Ascending aorta (tissue), 2 donors: Measurements from ENCODE around the gene GJA10. TPM values are rescaled to one million over a fixed set of nuclear protein-coding genes. Genes with fewer than 3 reads are reported as not detected.

ENCODE experiments used
- DNase-seq, 2 donors: peaks; one replicate each; pipeline ENCODE4 v3.0.0-alpha.2; 2019; ENCODE audit warnings: low spot score in 2 of 2
- H3K27ac ChIP-seq, 2 donors: fragments of 200-600 bp; sonication (generic); one replicate each; pipeline ENCODE4 v1.5.1; 2016 to 2017; ENCODE audit warnings: mild to moderate bottlenecking in 1 of 2
- H3K27me3 ChIP-seq: fragments of 200-600 bp; sonication (generic); one replicate; pipeline ENCODE4 v1.5.1; 2017
- H3K36me3 ChIP-seq, 2 donors: fragments of 200-600 bp; sonication (generic); one replicate each; pipeline ENCODE4 v1.5.1; 2016
- H3K4me1 ChIP-seq, 2 donors: fragments of 200-600 bp; sonication (generic); one replicate each; pipeline ENCODE4 v1.5.1; 2016 to 2017; ENCODE audit warnings: mild to moderate bottlenecking in 1 of 2
- H3K4me3 ChIP-seq, 2 donors: fragments of 200-600 bp; sonication (generic); one replicate each; pipeline ENCODE4 v1.5.1; 2016 to 2017; ENCODE audit warnings: mild to moderate bottlenecking in 1 of 2
- H3K9me3 ChIP-seq, 2 donors: fragments of 200-600 bp; sonication (generic); one replicate each; pipeline ENCODE4 v1.5.1; 2016
- CTCF ChIP-seq, 3 experiments: fragments of 200-600 bp in 2 of 3; fragments of 450-650 bp in 1 of 3; sonication (generic) in 2 of 3; IDR thresholded peaks; one replicate each; pipeline ENCODE4 v1.5.1; 2016 to 2019; ENCODE audit warnings: antibody characterized with exemption in 3 of 3, mild to moderate bottlenecking in 1 of 3, moderate library complexity in 1 of 3
- intact Hi-C: fragments of 100-400 bp; cut with DNase I; formaldehyde crosslinking; loops from one replicate; pipeline ENCODE4 v1.15.1; 2023
- total RNA-seq: library from RNA; depleted of rRNA; stranded (reverse); fragments of >200 nt; gene quantifications from one replicate; pipeline ENCODE4 v1.1.0, GENCODE V29; 2016

The GJA10 gene
- total RNA-seq, 1 donor from 2014 or later = not detected

GRCh38 chr6:89862698-89863097 is 31.6 kb upstream of the GJA10 start:
- intact Hi-C loops = no loop called here
- TF ChIP-seq CTCF (IDR thresholded peaks at IDR 0.05) = no peak
- Histone ChIP-seq H3K27me3 (no peaks in the 10 kb centered on the region), H3K4me3 (no peak overlapping the region), H3K9me3 (peaks cover 0 to 6% of the 10 kb centered on the region in 2 donors), H3K36me3 (peaks cover 62 to 94% of the 10 kb centered on the region in 2 donors), H3K4me1 (no peaks in the 10 kb centered on the region), H3K27ac (no peak overlapping the region)
- no peak for DNase-seq

GRCh38 chr6:89866024-89866678 is 28.1 kb upstream of the GJA10 start:
- no peak for TF ChIP-seq CTCF (IDR thresholded peaks at IDR 0.05)
- no peak for DNase-seq
- intact Hi-C loops = no loop called here
- Histone ChIP-seq H3K4me1 (no peaks in the 10 kb centered on the region), H3K4me3 (no peak overlapping the region), H3K27me3 (no peaks in the 10 kb centered on the region), H3K36me3 (peaks cover 50 to 87% of the 10 kb centered on the region in 2 donors), H3K27ac (no peak overlapping the region), H3K9me3 (peaks cover 0 to 6% of the 10 kb centered on the region in 2 donors)

GRCh38 chr6:89873721-89874120 is 20.5 kb upstream of the GJA10 start:
- intact Hi-C loops = no loop called here
- no peak for TF ChIP-seq CTCF (IDR thresholded peaks at IDR 0.05)
- H3K27me3 ChIP-seq = no peaks in the 10 kb centered on the region
- peaks cover 18 to 44% of the 10 kb centered on the region in 2 donors for H3K36me3 ChIP-seq
- H3K27ac ChIP-seq = no peak overlapping the region
- no peak for DNase-seq
- no peaks in the 10 kb centered on the region for H3K4me1 ChIP-seq
- H3K4me3 ChIP-seq = no peak overlapping the region
- H3K9me3 ChIP-seq = no peaks in the 10 kb centered on the region

GRCh38 chr6:89874438-89874837 is 19.8 kb upstream of the GJA10 start:
- Histone ChIP-seq H3K4me1 (no peaks in the 10 kb centered on the region), H3K27ac (no peak overlapping the region), H3K4me3 (no peak overlapping the region), H3K27me3 (no peaks in the 10 kb centered on the region), H3K36me3 (peaks cover 18 to 44% of the 10 kb centered on the region in 2 donors), H3K9me3 (no peaks in the 10 kb centered on the region)
- no peak for DNase-seq
- intact Hi-C loops = no loop called here
- no peak for TF ChIP-seq CTCF (IDR thresholded peaks at IDR 0.05)

- no peak for DNase-seq
- intact Hi-C loops = no loop called here
- H3K9me3 ChIP-seq = no peaks in the 10 kb centered on the region
- TF ChIP-seq CTCF (IDR thresholded peaks at IDR 0.05) = no peak
- H3K27ac ChIP-seq = no peak overlapping the region
- no peak overlapping the region for H3K4me3 ChIP-seq
- no peaks in the 10 kb centered on the region for H3K36me3 ChIP-seq
- no peaks in the 10 kb centered on the region for H3K4me1 ChIP-seq
- H3K27me3 ChIP-seq = no peaks in the 10 kb centered on the region
Measured at GRCh38 chr6:89886378-89887120, 7.7 kb upstream of the GJA10 start.
